ENCODE data around the gene MPI.
"Not testable (repeated sequence)": the region's sequence is repeated elsewhere in the genome, so short reads cannot be mapped to it uniquely, and the experiment has no call there.

The MPI gene

DNA sequence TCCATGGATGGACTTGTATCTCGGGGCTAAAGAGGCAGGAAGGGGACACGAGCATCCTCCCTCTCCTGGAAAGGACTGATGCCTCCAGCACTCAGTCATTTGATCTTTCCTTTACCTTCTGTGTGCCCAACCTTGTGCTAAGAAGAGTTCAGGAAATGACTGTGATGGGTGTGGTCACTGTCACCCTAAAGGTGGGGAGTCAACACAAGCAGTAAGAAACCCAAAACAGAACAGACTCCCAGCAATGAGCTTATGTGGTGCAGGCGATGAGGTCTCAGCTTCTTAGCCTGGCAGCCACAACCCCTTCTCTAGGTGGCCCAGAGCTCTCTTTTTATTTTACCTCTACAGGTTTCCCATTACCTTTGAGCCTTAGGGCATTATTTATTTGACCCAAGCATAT lies 3.8 kb downstream of the MPI start:
- DNase-seq, result no peak

DNA sequence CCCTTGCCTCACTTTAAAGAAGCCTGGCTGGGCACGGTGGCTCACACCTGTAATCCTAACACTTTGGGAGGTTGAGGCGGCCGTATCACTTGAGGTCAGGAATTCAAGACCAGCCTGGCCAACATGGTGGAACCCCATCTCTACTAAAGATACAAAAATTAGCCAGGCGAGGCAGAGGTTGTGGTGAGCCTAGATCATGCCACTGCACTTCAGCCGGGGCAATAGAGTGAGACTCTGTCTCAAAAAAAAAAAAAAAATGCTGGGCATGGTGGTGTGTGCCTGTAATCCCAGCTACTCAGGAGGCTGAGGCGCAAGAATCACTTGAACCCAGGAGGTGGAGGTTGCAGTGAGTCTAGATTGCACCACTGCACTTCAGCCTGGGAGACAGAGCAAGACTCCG lies 4.5 kb downstream of the MPI start:
- DNase-seq, result not testable (repeated sequence)

DNA sequence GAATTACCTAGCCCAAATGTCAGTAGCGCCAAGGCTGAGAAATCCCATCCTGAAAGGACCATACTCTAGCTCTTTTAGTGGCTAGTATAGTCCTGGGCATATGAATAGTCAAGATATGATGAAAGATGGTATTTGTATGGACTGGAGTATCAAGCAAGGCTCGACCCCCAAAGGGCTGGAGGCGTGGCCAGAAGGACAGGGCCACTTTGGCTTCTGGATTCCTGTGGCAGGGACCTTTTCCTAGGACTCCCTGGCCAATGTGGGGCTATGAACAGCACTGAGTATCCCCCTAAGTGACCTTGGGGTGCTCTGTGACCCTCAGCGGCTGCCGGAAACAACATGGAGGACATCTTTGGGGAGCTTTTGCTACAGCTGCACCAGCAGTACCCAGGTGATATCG lies 6.0 kb downstream of the MPI start:
- no peak for DNase-seq

DNA sequence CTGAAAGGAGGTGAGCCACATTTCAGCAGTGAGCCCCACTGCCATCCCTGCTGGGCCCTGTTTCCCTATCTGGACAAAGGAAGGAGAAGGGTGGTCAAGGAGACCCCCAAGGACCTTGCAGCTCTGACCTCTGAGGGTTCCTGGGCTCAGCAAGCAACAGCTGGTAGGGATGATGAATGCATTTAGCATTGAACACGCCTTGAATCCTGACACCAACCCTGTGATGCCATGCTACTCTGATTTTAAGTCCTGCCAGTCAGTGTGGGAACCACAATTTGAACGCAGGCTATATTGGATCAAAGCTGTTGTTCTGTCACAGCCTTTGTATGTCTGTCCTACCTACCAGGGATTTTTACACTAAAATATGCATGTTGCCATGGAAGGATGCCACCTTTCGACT lies 6.5 kb downstream of the MPI start:
- no peak for DNase-seq

DNA sequence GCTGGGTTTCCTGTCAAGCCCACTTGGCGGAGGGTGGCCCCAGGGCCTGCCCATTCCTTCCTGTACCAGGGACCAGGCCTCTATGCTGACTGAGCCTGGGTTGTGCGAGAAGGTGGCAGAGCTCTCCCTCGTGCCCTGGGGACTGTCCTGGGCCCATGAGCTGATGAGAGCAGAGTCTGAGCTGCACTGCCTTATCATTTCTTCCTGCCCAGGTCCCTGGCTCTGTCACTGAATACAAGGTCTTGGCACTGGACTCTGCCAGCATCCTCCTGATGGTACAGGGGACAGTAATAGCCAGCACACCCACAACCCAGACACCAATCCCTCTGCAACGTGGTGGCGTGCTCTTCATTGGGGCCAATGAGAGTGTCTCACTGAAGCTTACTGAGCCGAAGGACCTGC lies 7.5 kb downstream of the MPI start:
- DNase-seq, result no peak

DNA sequence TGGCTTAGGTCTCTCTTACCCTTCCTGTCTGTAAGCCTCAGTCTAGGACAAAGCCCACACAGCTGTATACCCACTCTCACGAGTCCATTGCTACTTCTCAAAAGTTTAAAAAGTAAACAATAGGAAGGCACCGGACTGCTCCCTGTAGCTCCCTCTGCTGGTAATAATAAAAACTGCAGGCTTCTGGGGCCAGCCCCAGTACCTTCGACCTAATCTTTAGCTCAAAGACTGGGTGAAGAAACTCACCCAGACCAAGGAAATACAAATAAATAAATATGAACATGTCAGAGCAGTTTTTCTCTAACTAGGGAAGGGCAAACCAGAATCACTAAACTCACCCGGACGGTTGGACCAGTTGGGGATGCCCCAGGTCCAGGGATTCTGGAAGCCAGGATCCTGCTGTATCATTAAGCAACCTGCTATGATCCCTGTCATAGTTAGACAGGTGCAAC lies 11.8 kb downstream of the MPI start:
- peak; percentile 12 for DNase-seq

DNA sequence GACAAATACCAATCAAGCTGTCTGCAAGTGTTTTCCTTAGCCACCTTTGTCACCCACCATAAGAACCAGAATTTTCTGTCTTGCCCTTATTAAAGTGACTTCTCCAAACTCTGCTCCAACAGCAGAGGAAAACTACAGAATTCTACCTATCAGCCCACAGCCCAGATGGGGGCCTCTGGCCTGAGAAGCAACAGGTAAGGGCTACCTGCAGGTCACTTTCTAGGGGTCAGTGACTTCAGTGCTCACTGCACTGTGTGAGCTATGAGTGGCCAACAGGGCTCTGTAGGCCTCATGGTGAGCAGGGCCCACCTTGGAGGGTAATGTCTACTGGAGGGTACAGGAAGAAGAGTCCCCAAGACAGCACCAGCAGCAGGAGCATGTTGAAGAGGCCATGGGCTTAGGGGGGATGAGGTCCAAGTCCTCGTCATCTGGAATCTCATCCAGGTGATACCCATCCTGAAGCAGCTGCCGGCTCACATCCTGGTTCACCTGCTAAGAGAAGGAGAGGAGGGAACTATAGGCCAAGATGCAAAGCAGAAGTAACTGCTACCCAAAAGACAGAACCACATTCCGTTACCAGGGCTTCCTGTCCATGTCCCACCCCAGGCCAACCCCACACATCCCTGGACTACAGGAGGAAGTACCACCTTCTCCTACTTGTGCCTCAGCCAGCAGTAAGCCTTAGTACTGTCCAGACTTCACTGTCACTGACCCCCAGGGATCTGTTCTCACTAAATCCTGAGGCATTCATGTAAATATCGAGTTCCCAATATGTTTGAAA lies 12.6 kb downstream of the MPI start:
- DNase-seq, result no peak

DNA sequence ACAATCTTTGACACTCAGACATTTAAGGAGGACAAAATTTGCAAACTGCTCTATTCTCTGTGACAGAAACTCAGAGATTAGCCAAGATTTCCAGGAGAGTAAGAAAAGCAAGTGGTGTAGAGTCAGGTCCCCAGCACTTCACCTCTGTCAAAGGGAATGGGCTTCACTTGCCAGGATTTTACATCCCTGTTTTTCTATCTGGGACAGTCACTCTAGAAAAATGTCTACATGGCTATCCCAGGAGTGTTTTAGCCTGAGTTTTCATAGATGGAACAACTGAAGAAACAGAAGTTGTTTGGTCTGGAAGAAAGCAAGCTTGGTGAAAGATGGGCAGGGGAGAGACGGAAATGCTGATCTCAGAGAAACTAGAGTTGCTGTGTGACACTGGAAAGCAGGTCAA lies 13.8 kb downstream of the MPI start:
- DNase-seq, result no peak

DNA sequence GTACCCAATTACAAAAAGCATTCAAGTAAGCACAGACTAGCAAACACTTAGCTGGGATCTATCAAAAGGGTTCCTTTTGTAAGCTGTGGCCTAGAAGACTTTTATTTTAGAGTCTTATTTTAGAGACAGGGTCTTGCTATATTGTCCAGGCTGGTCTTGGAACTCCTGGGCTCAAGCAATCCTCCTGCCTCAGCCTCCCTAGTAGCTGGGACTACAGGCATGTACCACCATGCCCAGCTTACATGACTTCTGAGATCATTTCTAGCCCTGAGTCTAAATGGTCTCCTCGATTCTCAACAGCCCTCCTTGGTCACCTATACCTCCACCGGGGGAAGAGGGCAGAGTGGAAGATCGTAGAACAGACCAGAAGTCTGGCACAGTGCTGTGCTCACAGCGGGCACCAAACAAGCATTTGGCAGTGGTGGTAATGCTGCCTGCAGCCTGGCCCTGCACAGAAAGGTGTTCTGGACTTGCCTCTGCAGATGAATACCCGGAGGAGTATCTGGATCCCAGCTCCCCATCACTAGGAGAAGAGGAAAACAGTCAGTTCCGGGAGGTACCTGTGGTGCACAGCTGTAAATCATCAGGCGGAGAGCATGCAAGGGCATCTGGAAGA lies 14.5 kb downstream of the MPI start:
- DNase-seq, result no peak

DNA sequence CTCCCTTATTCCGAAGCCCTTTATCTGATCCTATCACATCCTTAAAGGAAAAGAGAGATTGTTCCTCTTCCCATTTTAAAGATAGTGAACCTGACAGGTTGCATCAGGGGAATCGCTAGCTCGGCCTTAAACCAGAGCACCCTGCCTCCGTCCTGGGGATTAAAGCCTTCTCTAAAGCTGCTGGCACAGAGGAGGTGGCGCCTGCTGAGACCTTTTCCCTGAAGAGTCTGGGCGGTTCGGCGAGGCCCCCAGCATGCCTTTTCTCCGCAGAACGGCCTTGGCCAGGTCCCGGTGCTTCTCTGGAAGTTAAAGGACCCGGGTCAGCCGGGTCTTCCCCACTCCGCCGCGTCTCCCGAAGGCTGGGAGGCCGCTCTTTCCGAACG lies 16.2 kb downstream of the MPI start:
- no peak for DNase-seq

DNA sequence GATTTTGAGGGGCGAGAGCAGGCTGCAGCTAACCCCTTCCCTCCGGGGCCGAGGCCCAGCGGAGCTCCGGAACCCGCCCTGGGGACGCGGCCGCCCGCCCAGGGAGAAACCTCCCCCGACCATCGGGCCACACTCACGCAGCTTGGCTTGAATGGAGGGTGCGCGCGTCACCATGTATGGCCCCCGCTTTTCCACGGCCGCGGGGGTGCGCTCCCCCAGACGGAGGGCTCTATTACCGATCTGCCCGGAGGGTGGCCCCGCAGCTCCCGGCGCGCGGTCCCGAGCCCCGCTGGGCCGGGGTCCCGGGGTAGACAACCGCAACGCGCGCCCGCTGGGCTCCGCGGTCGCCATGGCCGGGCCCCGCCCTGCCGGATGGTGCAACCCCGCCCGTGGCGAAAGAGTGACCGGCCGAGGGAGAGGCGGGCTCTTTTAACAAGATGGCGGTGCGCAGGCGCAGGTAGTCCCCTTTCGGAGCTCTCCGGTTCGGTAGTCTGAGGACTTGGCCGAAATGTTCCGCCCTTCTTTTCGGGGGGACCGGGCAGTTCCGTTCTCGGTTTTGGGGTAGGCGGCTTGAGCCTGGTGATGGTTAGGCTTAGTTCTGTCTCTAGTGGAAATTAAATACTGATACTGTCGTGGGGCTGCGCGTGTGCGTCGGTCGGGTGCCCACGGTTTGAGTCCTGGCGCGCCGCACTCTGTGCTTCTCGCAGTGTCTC lies 16.8 kb downstream of the MPI start, which contains the start of gene FAM219B:
TSS of gene FAM219B (minus strand) at position 402 of the 713 bp plus-strand sequence. CDS start at position 351, 51 bp downstream.
- DNase-seq, result peak; percentile 91

DNA sequence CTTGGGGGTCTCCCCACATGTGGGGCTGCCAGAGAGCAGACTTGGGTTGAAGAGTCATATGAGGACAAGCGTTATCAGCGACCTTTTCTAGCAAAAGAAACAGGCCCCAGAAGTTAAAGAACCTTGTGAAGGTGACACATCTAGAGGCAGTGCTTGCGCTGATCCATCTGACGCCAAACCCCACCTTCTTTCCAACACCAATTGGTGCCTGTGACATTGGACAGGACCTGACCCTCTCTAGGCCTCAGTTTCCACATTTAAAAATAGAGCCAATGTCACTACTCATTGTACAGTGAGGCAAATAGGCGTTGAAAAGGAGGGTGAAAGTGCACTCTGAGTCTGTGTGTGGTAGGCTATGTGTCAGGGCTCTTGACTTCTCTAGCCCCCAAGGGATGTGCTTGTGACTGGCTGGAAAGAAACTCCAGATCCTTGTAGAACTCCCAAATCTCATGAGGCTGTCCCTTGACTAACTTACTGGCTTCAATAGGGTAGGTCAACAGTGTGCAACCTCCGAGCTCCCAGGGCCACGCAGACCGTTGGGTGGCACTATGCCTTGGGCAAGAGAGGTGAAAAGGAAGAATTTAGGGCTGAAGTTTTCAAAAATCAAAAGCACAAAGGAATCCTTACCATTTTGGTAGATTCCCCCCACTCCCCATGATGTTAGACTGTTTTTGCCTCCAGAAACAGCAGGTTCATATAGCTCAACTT lies 17.5 kb downstream of the MPI start:
- no peak for DNase-seq

DNA sequence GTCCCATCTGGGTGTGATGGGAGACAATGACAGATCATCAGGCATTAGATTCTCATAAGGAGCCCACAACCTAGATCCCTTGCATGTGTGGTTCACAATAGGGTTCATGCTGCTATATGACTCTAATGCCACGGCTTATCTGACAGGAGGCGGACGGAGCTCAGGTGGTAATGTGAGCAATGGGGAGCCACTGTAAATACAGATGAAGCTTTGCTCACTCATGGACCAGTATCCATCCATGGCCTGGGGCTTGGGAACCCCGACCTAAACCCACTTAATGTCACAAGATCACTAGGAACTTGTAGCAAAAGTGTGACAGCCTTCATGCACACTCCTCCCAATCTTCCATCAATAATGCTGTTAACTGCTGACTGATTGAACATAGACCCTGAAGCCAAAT lies 18.8 kb downstream of the MPI start:
- no peak for DNase-seq

DNA sequence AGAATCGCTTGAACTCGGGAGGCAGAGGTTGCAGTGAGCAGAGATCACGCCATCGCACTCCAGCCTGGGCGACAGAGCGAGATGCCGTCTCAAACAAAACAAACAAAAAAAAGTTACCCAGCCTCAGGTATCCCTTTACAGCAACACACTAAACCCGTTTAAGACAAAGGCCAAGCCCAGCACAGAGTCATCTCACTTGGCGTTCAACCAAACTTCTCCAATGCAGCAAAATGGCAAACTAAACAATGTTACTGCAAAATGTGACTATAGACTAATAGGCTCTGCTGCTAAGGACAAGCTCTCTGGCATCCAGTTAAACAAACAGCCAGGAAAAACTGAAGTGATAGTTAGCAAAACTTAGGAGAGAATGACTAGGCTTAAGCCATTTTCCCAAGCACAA lies 23.2 kb downstream of the MPI start:
- no peak for DNase-seq

DNA sequence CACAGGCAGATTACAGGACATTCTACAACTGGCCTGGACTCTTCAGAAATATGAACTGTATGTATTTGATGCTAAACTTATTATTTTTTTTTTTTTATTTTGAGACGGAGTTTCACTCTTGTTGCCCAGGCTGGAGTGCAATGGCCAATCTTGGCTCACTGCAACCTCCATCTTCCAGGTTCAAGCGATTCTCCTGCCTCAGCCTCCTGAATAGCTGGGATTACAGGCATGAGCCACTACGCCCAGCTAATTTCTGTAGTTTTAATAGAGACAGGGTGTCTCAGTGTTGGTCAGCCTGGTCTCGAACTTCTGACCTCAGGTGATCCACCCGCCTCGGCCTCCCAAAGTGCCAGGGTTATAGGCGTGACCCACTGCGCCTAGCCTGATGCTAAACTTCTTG lies 24.0 kb downstream of the MPI start:
- not testable (repeated sequence) for DNase-seq

DNA sequence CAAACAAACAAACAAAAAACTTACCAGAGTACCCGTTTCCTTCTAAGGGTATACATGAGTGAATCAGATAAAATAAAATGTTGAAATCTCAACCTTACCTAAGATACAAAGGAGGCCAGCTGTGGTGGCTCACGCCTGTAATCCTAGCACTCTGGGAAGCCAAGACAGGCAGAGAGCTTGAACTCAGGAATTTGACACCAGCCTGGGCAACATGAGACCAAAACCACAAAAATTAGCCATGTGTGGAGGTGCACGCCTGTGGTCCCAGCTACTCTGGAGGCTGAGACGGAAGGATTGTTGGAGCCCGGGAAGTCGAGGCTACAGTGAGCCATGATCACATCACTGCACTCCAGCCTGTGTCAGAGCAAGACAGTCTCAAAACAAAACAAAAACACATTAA lies 27.8 kb downstream of the MPI start:
- DNase-seq, result no peak

DNA sequence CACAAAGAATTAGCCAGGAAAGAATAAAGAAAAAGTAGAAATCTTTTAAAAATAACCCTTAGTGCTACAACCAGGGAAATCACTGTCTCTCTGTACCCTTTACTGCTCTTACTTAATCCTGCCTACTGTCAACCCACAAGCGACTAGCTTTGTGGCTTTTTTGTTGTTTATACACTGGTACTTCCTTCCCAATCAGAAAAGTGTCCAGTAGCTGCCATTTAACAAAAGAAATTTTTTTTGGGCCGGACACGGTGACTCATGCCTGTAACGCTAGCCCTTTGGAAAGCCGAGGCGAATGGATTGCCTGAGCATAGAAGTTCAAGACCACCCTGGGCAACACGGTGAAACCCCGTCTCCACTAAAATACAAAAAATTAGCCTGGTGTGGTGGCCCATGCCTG lies 30.6 kb downstream of the MPI start:
- no peak for DNase-seq

DNA sequence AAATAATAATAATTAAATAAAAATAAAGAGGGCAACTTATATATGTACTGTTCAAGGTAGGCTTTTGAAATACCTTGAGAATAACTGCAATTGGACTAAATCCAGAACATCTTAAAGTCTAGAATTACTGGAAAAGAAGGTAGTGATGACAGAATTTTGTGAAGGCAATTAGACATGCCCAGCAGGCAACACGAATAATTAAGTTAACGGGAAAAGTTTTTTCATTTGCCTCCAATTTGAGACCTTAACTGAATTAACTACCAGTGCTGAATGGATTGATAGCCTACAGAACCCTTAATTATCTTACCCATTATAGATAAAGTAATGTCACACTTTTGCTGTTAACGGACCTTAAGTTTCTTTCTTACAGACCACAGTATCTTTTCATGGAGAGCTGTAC lies 34.7 kb downstream of the MPI start:
- no peak for DNase-seq

DNA sequence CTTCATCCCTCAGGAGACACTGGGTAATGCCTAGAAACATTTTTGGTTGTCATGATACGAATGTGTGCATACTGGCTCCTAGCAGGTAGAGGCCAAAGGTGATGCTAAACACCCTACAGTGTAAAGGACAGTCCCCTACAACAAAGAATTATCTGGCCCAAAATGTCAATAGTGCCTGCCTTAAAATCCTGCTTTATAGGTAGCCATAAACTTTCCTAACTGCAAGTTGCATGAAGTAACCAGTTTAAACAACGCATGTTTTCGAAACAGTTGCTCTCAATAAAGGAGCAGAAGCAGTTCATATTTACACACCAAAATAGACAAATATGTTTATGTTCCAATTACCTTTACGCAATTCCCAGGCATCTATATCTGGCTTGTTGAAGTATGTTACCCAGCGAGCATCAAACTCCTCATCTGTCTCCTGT lies 38.9 kb downstream of the MPI start:
- DNase-seq, result no peak

DNA sequence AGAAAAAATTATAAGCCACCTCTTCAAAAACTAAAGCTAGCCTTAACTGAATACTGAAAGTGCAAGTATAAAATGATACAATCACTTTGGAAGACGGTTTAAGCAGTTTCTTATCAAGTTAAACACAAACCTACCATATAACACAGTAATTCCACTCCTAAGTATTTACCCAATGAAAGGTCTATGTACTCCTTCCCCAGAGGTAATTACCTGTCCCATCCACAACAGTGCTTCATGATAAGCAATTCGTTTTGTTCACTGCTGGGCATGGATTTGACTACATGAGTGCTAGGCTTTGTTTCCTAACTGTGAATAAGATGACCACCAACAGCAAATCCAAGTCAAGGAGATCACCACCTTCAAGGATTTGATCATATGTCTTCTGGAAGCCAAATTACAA lies 43.7 kb downstream of the MPI start:
- DNase-seq, result no peak

DNA sequence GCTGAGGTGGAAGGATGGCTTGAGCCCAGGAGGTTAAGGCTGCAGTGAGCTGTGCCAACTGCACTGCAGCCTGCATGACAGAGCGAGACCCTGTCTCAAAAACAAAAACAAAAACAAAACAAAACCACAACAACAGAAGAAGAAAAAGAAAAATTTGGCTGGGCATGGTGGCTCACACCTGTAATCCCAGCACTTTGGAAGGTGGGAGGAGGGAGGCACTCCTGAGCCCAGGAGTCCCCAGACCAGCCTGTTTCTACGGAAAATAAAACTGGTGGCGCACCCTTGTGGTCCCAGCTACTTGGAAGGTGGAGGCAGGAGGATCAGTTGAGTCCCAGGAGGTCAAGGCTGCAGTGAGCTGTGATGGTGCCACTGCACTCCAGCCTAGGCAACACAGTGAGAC lies 45.4 kb downstream of the MPI start:
- DNase-seq, result not testable (repeated sequence)

DNA sequence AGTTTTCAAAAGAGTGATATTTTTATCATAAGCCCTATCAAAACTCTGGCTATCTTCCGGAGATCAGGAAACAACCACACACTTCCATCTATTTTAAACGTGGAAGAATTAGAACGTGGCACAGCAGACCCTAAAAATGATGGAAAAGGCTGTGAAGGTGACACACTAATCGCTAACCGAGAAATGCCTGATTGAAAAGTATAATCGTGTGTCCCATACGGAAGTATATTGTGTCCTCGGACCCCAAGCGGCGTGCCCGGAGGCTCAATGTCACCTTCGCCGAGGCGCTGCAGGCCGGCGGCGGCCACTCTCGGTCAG lies 47.4 kb downstream of the MPI start:
- DNase-seq, result no peak

DNA sequence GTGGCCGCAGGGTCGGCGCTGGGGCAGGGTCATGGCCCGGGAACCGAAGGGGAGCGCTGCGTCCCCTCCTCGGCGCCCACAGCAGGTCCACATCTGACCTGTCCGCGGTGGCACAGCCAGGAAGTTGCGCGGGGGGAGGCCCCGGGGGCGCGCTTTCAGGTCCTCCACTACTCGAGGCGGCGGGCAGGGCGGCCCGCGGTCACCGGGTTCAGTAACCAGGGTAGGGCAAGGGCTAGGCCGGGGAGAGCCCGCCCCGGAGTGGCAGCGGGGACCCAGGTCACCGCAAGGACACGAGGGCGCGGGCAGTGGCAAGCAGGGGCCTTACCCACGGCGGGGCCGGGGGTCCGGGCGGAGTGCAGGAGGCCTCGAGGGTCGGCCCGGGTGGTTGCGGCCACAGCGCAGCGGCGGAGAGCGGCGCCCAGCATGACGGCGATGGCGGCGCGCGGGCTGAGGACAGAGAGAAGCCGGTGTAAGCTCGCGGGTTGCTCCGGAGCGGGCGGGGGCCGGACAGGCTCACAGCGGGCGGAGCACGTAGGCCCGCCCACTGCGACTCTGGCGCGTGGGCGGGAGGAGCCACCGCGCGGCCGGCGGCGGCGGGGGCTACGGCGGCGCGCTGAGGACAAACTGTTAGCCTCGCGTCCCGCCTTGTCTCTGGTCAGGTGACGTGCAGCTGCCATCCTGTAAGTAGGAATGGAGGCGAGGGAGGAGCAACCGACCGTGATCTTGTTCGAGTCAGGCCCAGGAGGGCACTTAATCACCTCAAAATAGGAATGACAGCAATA lies 47.9 kb downstream of the MPI start, which contains the start of gene COX5A:
TSS of gene COX5A (minus strand) at position 484 of the 782 bp plus-strand sequence. CDS start at position 425, 59 bp downstream.
- DNase-seq, result peak; percentile 89
